DMS53 treated with DMSO at 0.1 percent for 48 hours (cell line): ENCODE data around the gene PRRC2A.
"Not testable (repeated sequence)": the region's sequence is repeated elsewhere in the genome, so short reads cannot be mapped to it uniquely, and the experiment has no call there.

Source experiments
- DNase-seq: peaks from one replicate; lab custom pipeline; 2025; ENCODE audit not compliant: unreplicated experiment; lab: John Stamatoyannopoulos, UW

PRRC2A gene

GRCh38 chr6:31585491-31585890 is 35.0 kb upstream of the PRRC2A start:
- no peak for DNase-seq

- DNase-seq = no peak
Measured at GRCh38 chr6:31586008-31586407, 34.5 kb upstream of the PRRC2A start, which contains the start of gene LST1. Gene LST1 (plus strand): TSS chr6:31586277. CDS start chr6:31587300, 1,023 bp downstream.

- no peak for DNase-seq
Measured at GRCh38 chr6:31586599-31587281, 33.8 kb upstream of the PRRC2A start.

- no peak for DNase-seq
Measured at GRCh38 chr6:31587791-31588777, 32.4 kb upstream of the PRRC2A start.

- DNase-seq = no peak
Measured at GRCh38 chr6:31588871-31589650, 31.5 kb upstream of the PRRC2A start.

GRCh38 chr6:31590691-31591090 is 29.8 kb upstream of the PRRC2A start:
- not testable (repeated sequence) for DNase-seq

GRCh38 chr6:31592396-31592771 is 28.1 kb upstream of the PRRC2A start:
- no peak for DNase-seq

GRCh38 chr6:31597006-31597405 is 23.5 kb upstream of the PRRC2A start:
- DNase-seq = peak; percentile 23

GRCh38 chr6:31607317-31607716 is 13.2 kb upstream of the PRRC2A start:
- DNase-seq = no peak

- DNase-seq = no peak
Measured at GRCh38 chr6:31609519-31610406, 10.8 kb upstream of the PRRC2A start.

GRCh38 chr6:31610968-31611367 is 9.5 kb upstream of the PRRC2A start:
- no peak for DNase-seq

- no peak for DNase-seq
Measured at GRCh38 chr6:31614075-31614619, 6.4 kb upstream of the PRRC2A start.

GRCh38 chr6:31614684-31615578 is 5.6 kb upstream of the PRRC2A start, which contains the start of gene AIF1:
Gene AIF1 (plus strand): TSS chr6:31615234. CDS start chr6:31615330, 96 bp downstream.
- DNase-seq = no peak

- DNase-seq = no peak
Measured at GRCh38 chr6:31615748-31616147, 4.8 kb upstream of the PRRC2A start.

- DNase-seq = no peak
Measured at GRCh38 chr6:31617010-31617409, 3.5 kb upstream of the PRRC2A start.

GRCh38 chr6:31619805-31620585 is 520 bp upstream of the PRRC2A start:
- peak; percentile 98 for DNase-seq

- DNase-seq = no peak
Measured at GRCh38 chr6:31621320-31621939, 915 bp downstream of the PRRC2A start.

GRCh38 chr6:31621991-31622390 is 1.5 kb downstream of the PRRC2A start:
- DNase-seq = no peak
